H9 (cell line): ENCODE results near the gene CEP41. TPM values are rescaled to one million over a fixed set of nuclear protein-coding genes. Genes with fewer than 3 reads are reported as not detected.

Experiments used
- DNase-seq: peaks from one replicate; pipeline ENCODE4 v3.0.0-alpha.2; 2017
- H2AFZ ChIP-seq: one replicate; pipeline ENCODE4 v1.6.1; 2013; ENCODE audit warnings: mild to moderate bottlenecking, low read length, control low read depth, moderate library complexity
- H2AK5ac ChIP-seq: 2 replicates; pipeline ENCODE4 v1.6.1; 2013; ENCODE audit warnings: low read length, control low read depth, mixed read lengths; ENCODE audit not compliant: insufficient read length
- H2BK120ac ChIP-seq: one replicate; pipeline ENCODE4 v1.6.1; 2013; ENCODE audit warnings: low read depth, mild to moderate bottlenecking, low read length, control low read depth, inconsistent platforms; ENCODE audit not compliant: poor library complexity, severe bottlenecking
- H2BK12ac ChIP-seq: 2 replicates; pipeline ENCODE4 v1.6.1; 2013; ENCODE audit warnings: low read length, control low read depth, mixed read lengths, low read depth; ENCODE audit not compliant: insufficient read length
- H2BK15ac ChIP-seq: 2 replicates; pipeline ENCODE4 v1.6.1; 2013; ENCODE audit warnings: low read depth, low read length, control low read depth
- H2BK20ac ChIP-seq: one replicate; pipeline ENCODE4 v1.6.1; 2013; ENCODE audit warnings: low read depth, mild to moderate bottlenecking, low read length, control low read depth, inconsistent platforms; ENCODE audit not compliant: poor library complexity, severe bottlenecking
- H2BK5ac ChIP-seq: 2 replicates; pipeline ENCODE4 v1.6.1; 2013; ENCODE audit warnings: low read length, control low read depth, mixed read lengths; ENCODE audit not compliant: insufficient read length
- H3K14ac ChIP-seq: 2 replicates; pipeline ENCODE4 v1.6.1; 2013; ENCODE audit warnings: low read length, control low read depth; ENCODE audit not compliant: insufficient read depth
- H3K18ac ChIP-seq: 2 replicates; pipeline ENCODE4 v1.6.1; 2013; ENCODE audit warnings: low read depth, mild to moderate bottlenecking, mixed read lengths, low read length, control low read depth; ENCODE audit not compliant: insufficient read length
- H3K23ac ChIP-seq: 2 replicates; pipeline ENCODE4 v1.6.1; 2013; ENCODE audit warnings: low read length, control low read depth, mixed read lengths, low read depth; ENCODE audit not compliant: insufficient read length
- H3K23me2 ChIP-seq: 2 replicates; pipeline ENCODE4 v1.6.1; 2013; ENCODE audit warnings: low read depth, mild to moderate bottlenecking, mixed read lengths, low read length, control low read depth; ENCODE audit not compliant: insufficient read length, poor library complexity, severe bottlenecking
- H3K27ac ChIP-seq: 2 replicates; pipeline ENCODE4 v1.5.1; 2013; ENCODE audit warnings: low read length, control low read depth, mixed read lengths, low read depth; ENCODE audit not compliant: insufficient read length
- H3K27me3 ChIP-seq: 2 replicates; pipeline ENCODE4 v1.6.1; 2013; ENCODE audit warnings: low read length, control low read depth, inconsistent platforms; ENCODE audit not compliant: insufficient read depth
- H3K4ac ChIP-seq: 2 replicates; pipeline ENCODE4 v1.6.1; 2013; ENCODE audit warnings: low read depth, mild to moderate bottlenecking, control low read depth, inconsistent platforms, low read length, moderate library complexity
- H3K4me1 ChIP-seq: 2 replicates; pipeline ENCODE4 v1.6.1; 2013; ENCODE audit warnings: low read length, control low read depth, inconsistent platforms; ENCODE audit not compliant: insufficient read depth
- H3K4me2 ChIP-seq: 2 replicates; pipeline ENCODE4 v1.6.1; 2013; ENCODE audit warnings: low read length, control low read depth, mixed read lengths; ENCODE audit not compliant: insufficient read length, insufficient read depth
- H3K56ac ChIP-seq: 2 replicates; pipeline ENCODE4 v1.6.1; 2013; ENCODE audit warnings: low read depth, mild to moderate bottlenecking, mixed read lengths, low read length, control low read depth; ENCODE audit not compliant: insufficient read length
- H3K79me1 ChIP-seq: 2 replicates; pipeline ENCODE4 v1.6.1; 2013; ENCODE audit warnings: low read depth, mild to moderate bottlenecking, moderate library complexity, low read length, control low read depth, inconsistent platforms; ENCODE audit not compliant: insufficient read depth, poor library complexity, severe bottlenecking
- H3K79me2 ChIP-seq: 2 replicates; pipeline ENCODE4 v1.6.1; 2013; ENCODE audit warnings: low read length, control low read depth, inconsistent platforms; ENCODE audit not compliant: insufficient read depth
- H3K9ac ChIP-seq: 2 replicates; pipeline ENCODE4 v1.6.1; 2013; ENCODE audit warnings: low read length, control low read depth, mixed read lengths; ENCODE audit not compliant: insufficient read length; ENCODE audit errors: extremely low read depth
- H3K9me3 ChIP-seq: one replicate; pipeline ENCODE4 v1.6.1; 2013; ENCODE audit warnings: low read depth, low read length, inconsistent platforms; ENCODE audit not compliant: control insufficient read depth
- H3T11ph ChIP-seq: one replicate; pipeline ENCODE4 v1.6.1; 2013; ENCODE audit warnings: mild to moderate bottlenecking, low read length, control low read depth, inconsistent platforms
- H4K20me1 ChIP-seq: one replicate; pipeline ENCODE4 v1.6.1; 2013; ENCODE audit not compliant: control insufficient read depth, insufficient read length, insufficient read depth
- H4K5ac ChIP-seq: 2 replicates; pipeline ENCODE4 v1.6.1; 2013; ENCODE audit warnings: low read depth, mild to moderate bottlenecking, mixed read lengths, low read length, control low read depth; ENCODE audit not compliant: insufficient read length
- H4K8ac ChIP-seq: replicated peaks from 2 replicates; pipeline ENCODE4 v1.6.1; 2013; ENCODE audit warnings: low read length, control low read depth, mixed read lengths, low read depth; ENCODE audit not compliant: insufficient read length
- H4K91ac ChIP-seq: 2 replicates; pipeline ENCODE4 v1.6.1; 2013; ENCODE audit warnings: low read depth, mild to moderate bottlenecking, moderate library complexity, mixed read lengths, low read length, control low read depth; ENCODE audit not compliant: insufficient read length
- H3K27ac Mint-ChIP-seq, 3 experiments: 2 replicates in 2 of 3; 3 replicates in 1 of 3; pipeline ENCODE4 v1.8.0; 2020 to 2021; ENCODE audit warnings: mixed read lengths in 3 of 3, mild to moderate bottlenecking in 1 of 3, moderate library complexity in 1 of 3
- H3K27me3 Mint-ChIP-seq: 2 replicates; pipeline ENCODE4 v1.8.0; 2021; ENCODE audit warnings: low read depth, mild to moderate bottlenecking, moderate library complexity, mixed read lengths
- H3K36me3 Mint-ChIP-seq, 3 experiments: 2 replicates in 2 of 3; 3 replicates in 1 of 3; pipeline ENCODE4 v1.8.0; 2020 to 2021; ENCODE audit warnings: low read depth in 3 of 3, mixed read lengths in 3 of 3; ENCODE audit not compliant: insufficient read depth in 1 of 3
- H3K4me1 Mint-ChIP-seq, 2 experiments: 2 replicates each; pipeline ENCODE4 v1.8.0; 2020; ENCODE audit warnings: mixed read lengths in 2 of 2
- H3K4me3 Mint-ChIP-seq, 2 experiments: 2 replicates in 1 of 2; 3 replicates in 1 of 2; pipeline ENCODE4 v1.8.0; 2020 to 2021; ENCODE audit warnings: mild to moderate bottlenecking in 2 of 2, mixed read lengths in 2 of 2, moderate library complexity in 1 of 2
- H3K9me3 Mint-ChIP-seq, 2 experiments: 2 replicates in 1 of 2; 3 replicates in 1 of 2; pipeline ENCODE4 v1.8.0; 2020; ENCODE audit warnings: mild to moderate bottlenecking in 2 of 2, mixed read lengths in 2 of 2, moderate library complexity in 1 of 2
- CTCF ChIP-seq: fragments of 200-600 bp; sonication (generic); conservative IDR thresholded peaks from 3 replicates; pipeline ENCODE4 v1.8.0; 2021; ENCODE audit warnings: antibody characterized with exemption, mild to moderate bottlenecking
- WGBS: extraction: QIAGEN DNeasy Blood & Tissue Kit; methylation state at CpG from one replicate; pipeline ENCODE4 v1.1.7; 2013; ENCODE audit warnings: missing lambda C conversion rate, low lambda C conversion rate, mixed read lengths; ENCODE audit not compliant: insufficient read length; ENCODE audit errors: extremely low coverage; 5-methylcytosine and 5-hydroxymethylcytosine counted together
- total RNA-seq: library from RNA; stranded (reverse); gene quantifications from 2 replicates; pipeline ENCODE4 v1.2.1, GENCODE V29; 2021

Gene CEP41
- total RNA-seq, 1 experiment from 2014 or later, result 9.7 TPM

GRCh38 chr7:130409712-130410072 is 31.1 kb downstream of the CEP41 start:
- Mint-ChIP-seq H3K4me1 (no peaks in the 10 kb centered on the region), H3K27me3 (no peaks in the 10 kb centered on the region), H3K36me3 (peaks cover 0 to 3% (median 0%) of the 10 kb centered on the region in 3 experiments; a peak in 3 of 7 replicates), H3K27ac (no peak overlapping the region), H3K9me3 (no peaks in the 10 kb centered on the region), H3K4me3 (no peak overlapping the region)
- Histone ChIP-seq H3K23me2 (no peaks in the 10 kb centered on the region), H3K4ac (no peak overlapping the region), H2BK120ac (no peak overlapping the region), H2AFZ (no peak overlapping the region), H2AK5ac (no peak overlapping the region), H3K56ac (no peak overlapping the region), H3K14ac (no peak overlapping the region), H3K4me1 (no peaks in the 10 kb centered on the region), H4K5ac (no peak overlapping the region), H3K23ac (no peak overlapping the region), H3K9me3 (no peaks in the 10 kb centered on the region), H3K79me1 (no peaks in the 10 kb centered on the region), H2BK15ac (no peak overlapping the region), H2BK20ac (no peak overlapping the region), H2BK12ac (no peak overlapping the region), H3K4me2 (no peak overlapping the region), H3T11ph (no peak overlapping the region), H3K27ac (no peak overlapping the region), H3K18ac (no peak overlapping the region), H2BK5ac (no peak overlapping the region), H3K79me2 (no peaks in the 10 kb centered on the region), H4K91ac (no peak overlapping the region), H3K9ac (no peak overlapping the region), H3K27me3 (no peaks in the 10 kb centered on the region), H4K20me1 (no peaks in the 10 kb centered on the region), H4K8ac (no peak overlapping the region)
- DNase-seq, result no peak
- WGBS, result no CpG with 5 or more reads among the region's 4 CpGs
- no peak for TF ChIP-seq CTCF
